DMS53 (cell line): ENCODE results near the gene GTF2H3.
A peak's percentile ranks its signal among the peaks of the same experiment; 100 is the strongest.
"Not testable (repeated sequence)": the region's sequence is repeated elsewhere in the genome, so short reads cannot be mapped to it uniquely, and the experiment has no call there.

ENCODE experiments used
- DNase-seq: peaks from one replicate; lab custom pipeline; 2025; lab: John Stamatoyannopoulos, UW

Gene GTF2H3

DNA sequence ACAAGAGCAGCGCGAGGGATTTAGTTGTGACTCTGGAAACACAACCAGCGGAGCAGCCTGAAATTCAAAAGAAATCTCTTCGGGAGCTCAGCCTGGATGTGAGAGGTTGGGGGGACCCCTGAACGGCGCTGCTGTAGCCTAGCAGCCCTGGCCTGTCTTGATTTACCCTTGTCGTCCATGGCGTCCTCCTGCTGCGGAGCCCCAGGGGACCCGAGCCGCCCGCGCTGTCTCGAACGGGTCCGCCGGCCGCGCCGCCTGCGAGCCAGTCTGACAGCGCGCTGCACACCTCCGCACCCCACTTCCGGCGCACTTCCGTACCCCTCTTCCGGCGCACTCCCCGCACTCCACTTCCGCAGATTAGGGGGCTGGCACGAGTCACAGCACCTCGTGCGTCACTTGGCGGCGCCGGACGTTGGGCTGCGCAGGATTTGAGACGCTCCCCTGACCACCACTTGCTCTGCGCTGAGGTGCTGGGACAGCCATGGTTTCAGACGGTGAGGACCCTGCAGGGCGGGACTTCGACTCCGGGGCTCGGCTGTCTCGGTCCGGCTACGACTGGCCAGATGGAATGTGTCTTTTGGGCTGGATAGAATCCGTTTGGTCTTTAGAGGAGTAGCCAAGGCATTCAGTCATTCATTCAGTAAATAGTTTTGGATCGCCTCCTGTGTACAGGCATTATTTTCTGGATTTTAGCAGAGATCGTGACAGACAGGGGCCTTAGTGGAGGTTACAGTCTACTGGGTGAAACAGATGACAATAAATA is at the start of gene GTF2H3, which contains the start of gene EIF2B1:
GTF2H3 (plus strand) TSS at position 451 of the 763 bp plus-strand sequence; CDS start at position 482, 31 bp downstream.
EIF2B1 (minus strand) TSS at position 308 of the 763 bp plus-strand sequence; CDS start at position 179, 129 bp downstream.
- DNase-seq, result peak; percentile 98

DNA sequence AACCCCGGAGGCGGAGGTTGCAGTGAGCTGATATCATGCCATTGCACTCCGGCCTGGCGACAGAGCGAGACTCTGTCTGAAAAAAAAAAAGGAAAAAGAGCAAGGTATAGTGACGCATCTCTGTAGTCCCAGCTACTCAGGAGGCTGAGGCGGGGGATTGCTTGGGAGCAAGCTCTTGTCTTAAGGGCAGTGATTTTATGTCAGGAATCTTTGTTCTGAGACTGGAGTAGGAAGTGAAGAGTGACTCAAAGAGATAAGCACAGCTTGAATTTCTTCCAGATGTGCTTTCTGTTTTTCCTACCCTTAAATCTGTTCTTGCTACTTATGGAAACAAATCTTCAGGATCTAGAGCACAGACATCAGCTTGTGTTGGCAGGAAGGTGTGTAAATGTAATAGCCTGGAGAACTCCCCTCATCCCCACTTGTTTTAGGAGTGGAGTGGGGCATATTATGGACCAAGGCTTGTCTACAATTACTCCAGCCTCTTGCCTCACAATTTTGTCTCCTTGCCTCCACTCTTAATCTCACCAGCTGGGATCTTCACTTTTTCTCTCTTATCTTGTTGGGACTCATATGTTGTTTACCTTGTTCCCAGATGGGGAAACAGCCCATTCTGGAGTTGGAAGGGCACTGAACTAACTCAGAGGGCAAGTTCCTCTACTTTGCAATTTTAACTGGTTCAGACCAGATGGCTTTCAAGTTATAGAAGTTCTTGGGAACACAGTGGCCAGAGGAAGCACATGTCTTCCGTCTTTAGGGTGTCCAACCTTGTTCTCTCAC is 41.7 kb upstream of the GTF2H3 start:
- no peak for DNase-seq

DNA sequence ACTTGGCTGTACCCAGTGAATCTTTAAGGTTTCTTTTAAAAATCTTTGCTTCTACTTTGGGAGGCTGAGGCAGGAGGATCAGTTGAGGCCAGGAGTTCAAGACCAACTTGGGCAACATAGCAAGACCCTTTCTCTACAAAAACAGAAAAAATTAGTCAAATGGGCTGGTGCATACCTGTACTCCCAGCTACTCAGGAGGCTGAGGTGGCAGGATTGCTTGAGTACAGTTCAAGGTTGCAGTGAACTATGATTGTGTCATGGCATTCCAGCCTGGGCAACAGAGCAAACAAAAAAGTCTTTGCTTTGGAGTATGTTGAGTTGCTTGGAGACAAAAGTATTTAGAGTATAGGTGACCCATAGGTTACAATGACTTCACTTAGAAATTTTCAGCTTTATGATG is 37.9 kb upstream of the GTF2H3 start:
- no peak for DNase-seq

- no peak for DNase-seq
These were observed 36.5 kb upstream of the GTF2H3 start for GRCh38 chr12:123597100-123597499.

GRCh38 chr12:123598522-123598921 is 35.1 kb upstream of the GTF2H3 start:
- no peak for DNase-seq

DNA sequence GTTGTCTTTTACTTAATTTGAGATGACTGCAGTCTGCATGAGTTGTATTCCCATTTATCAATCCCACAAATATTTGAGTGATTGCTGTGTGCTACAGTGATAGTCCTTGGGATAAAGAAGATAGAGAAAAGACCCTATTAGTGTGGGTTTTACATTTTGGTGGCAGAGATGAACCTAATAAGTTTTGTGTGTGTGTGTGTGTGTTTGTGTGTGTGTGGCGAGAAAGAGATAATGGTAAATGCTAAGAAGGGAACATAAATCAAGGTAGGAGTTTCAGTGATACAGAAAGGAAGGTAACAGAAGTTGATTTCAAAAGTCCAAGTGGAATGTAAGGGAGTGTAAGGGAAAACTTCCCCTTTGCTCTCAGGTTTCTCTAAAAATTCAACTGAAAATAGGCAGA is 34.3 kb upstream of the GTF2H3 start:
- no peak for DNase-seq

DNA sequence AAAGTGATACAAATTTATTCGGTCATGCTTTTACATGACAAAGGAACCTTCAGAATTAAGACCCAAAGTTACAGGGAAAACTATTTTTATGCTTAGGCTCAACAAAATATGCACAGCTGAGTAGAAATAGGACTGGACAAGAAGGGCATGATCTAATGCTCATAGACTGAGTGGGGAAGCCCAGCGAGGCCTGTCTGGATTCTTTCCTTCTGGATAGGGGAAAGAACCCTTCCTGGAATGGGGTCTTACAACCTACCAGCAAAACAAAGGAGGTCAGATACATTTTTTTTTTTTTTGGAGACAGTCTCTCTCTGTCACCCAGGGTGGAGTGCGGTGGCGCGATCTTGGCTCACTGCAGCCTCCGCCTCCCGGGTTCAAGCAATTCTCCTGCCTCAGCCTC is 33.9 kb upstream of the GTF2H3 start:
- no peak for DNase-seq

- peak; percentile 96 for DNase-seq
These were observed 31.8 kb upstream of the GTF2H3 start, which contains the start of gene DDX55 for GRCh38 chr12:123601602-123602489. DDX55 (plus strand) TSS chr12:123602099; CDS start chr12:123602149, 50 bp downstream.

DNA sequence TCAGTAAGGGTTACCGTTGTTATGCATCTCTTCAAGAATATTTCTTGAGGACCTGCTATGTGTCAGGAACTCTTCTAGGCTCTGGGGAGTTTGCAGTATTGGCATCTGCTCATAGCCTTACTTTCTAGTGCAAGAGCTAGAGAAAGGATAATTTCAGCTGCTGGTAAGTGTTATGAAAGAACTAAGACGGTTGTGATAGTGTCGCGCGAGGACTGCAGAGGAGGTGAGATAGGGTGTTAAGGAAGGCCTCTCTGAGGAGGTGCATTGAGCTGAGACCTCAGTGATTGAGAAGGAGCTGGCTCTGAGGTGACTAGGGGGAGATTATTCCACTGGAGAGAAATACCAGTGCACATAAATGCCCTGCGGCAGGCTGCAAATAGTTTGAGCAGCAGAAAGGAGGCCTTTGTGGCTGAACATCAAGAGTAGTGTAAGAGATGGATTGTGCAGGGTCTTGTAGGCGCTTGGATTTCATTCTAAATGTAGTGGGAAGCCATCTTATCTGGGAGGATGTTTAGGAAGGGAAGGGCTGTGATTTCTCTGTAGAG is 30.9 kb upstream of the GTF2H3 start:
- DNase-seq, result peak; percentile 35

DNA sequence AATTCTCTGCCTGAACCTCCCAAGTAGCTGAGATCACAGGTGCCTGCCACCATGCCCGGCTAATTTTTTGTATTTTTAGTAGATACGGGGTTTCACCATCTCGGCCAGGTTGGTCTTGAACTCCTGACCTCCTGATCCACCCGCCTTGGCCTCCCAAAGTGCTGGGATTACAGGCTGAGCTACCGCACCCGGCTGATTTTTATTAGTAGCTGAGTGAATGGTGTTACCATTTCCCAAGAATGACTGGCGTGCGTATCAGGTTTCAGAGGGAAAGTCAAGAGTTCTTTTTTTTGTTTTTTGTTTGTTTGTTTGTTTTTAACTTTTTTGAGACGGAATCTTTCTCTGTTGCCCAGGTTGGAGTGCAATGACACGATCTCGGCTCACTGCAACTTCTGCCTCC is 30.1 kb upstream of the GTF2H3 start:
- DNase-seq, result not testable (repeated sequence)

DNA sequence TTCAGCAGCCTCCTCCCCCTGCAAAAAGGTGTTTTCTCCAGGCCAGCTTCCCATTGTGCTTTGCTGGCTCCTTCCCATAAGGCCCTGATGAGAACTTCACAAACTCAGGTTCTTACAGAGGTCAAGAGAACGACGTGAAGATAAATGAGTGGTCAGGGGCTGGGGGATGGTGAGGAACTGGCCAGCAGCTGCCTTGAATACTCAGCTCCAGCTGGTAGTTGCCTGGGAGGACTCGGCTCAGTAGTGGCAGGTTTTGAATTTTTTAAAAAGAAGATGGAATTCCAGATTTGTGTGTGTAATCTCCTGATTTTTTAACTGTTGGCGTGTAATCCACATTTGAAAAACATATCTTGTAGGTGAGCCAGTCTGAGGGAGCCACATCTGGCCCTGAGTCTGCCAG is 25.9 kb upstream of the GTF2H3 start:
- DNase-seq, result no peak

- no peak for DNase-seq
These were observed 25.4 kb upstream of the GTF2H3 start for GRCh38 chr12:123608182-123608581.

GRCh38 chr12:123614110-123614509 is 19.5 kb upstream of the GTF2H3 start:
- no peak for DNase-seq

DNA sequence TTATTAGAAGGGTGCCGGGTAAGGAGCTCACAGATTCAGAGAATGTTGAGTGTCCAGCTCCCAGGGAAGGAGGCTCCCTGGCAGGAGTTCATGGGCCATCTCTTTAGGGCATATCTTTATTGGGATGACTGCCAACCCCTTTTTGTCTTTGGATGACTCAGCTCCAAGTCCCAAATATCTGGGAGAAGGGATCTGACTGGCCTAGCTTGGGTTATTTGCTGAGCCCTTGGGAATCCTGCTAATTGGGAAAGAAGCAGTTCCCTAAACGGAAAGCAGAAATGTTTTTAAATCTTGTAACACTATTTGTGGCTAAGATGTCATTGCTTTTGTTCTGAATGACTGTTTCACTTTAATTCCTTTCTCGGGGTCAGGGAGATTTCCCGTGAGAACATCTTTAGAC is 19.1 kb upstream of the GTF2H3 start:
- DNase-seq, result no peak

- DNase-seq, result no peak
These were observed 16.5 kb upstream of the GTF2H3 start for GRCh38 chr12:123617144-123617543.

GRCh38 chr12:123617580-123617979 is 16.0 kb upstream of the GTF2H3 start:
- no peak for DNase-seq

- DNase-seq, result no peak
These were observed 12.5 kb upstream of the GTF2H3 start for GRCh38 chr12:123621101-123621500.

DNA sequence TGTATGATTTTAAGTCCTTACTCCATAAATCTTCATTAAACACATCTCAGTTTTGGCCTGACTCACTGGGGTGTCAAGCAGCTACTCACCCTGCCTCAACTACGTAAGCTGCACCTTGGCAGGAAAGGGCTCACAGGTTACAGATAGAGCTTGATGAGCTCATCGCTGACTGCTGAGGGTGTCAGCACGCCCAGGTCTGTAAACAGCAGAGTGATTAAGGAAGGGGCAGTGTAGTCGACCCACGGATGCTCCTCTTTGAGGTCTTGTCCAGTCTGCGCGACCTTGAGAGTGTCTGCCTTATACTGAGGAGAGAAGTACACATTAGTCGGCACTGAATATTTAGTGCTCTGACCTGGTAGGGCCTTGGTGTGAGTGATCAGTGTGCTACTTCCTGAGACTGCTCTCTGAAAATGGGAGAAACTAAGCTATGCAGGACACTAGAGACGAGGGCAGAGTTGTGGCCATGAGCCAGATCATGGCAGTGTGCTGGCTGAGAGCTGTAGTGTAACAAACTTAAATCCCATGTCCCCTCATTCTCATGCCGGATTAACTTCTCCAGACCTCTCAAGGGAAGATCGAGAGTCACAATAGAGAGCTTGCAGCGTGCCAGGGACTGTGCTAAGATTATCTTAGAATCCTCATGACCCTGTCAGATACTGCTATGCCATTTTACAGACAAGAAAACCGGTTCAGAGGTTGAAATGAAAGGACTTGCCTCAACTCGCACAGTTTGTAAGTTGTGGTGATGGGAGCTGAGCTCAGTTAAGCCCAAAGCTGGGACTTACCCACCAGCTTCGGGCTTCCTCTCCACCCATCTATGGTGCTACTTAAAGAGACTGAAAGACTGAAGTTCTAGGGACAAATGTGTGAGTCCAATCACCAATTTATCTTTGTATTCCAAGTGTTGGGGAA is 11.8 kb upstream of the GTF2H3 start:
- no peak for DNase-seq

DNA sequence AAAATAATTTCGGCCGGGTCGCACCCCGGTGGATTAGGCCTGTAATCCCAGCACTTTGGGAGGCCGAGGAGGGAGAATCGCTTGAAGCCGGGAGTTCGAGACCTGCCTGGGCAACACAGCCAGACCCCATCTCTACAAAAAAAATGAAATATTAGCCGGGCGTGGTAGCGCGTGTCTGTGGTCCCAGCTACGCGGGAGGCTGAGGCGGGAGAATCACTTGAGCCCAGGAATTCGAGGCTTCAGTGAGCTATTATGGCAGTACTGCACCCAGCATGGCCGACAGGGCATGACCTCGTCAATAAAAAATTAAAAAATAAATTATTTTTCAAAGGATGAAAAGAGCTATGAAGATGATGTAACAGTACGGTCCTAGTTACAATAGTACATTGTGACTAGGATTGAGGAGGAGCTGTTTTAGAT is 523 bp downstream of the GTF2H3 start:
- no peak for DNase-seq

DNA sequence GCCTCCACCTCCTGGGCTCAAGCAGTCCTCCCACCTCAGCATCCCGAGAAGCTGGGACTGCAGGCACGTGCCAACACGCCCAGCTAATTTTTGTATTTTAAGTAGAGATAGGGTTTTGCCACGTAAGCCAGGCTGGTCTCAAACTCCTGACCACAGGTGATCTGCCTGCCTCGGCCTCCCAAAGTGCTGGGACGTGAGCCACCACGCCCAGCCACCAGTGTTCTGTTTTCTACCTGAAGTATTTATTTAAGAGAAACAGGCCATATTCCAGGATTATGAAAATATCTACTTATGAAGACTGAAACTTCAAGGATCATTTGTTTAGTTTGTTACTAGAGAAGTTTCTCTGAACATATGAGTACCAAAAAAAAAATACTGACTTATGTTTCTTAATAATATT is 10.3 kb downstream of the GTF2H3 start:
- DNase-seq, result no peak

DNA sequence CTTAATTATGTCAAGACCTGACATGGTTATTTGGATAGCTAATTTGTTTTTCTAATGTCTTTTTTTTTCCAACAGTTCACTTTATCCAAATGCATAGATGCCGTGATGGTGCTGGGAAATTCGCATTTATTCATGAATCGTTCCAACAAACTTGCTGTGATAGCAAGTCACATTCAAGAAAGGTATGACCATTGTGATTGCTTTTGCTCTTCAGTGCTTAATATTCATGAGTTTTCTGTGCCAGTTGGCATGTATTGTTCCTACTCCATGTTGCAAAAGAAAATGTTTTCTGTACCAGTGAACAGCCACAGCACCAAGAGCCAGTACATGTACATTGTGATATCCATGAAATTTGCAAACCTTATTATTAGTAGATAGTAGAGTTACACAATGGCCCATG is 11.8 kb downstream of the GTF2H3 start:
- no peak for DNase-seq
